KMS-11 (cell line): ENCODE measurements around the gene MRPL37.

ENCODE experiments used
- H2AFZ ChIP-seq: fragments of 200-600 bp; sonication (generic); 2 replicates; pipeline ENCODE4 v1.6.1; 2016; ENCODE audit warnings: antibody characterized with exemption, mixed run types, low read depth
- H3K27ac ChIP-seq: fragments of 200-600 bp; sonication (generic); 2 replicates; pipeline ENCODE4 v1.6.1; 2016; ENCODE audit warnings: mild to moderate bottlenecking, mixed run types
- H3K27me3 ChIP-seq: fragments of 200-600 bp; sonication (generic); 2 replicates; pipeline ENCODE4 v1.6.1; 2017; ENCODE audit warnings: mild to moderate bottlenecking, low read depth, mixed run types, moderate library complexity; ENCODE audit not compliant: insufficient read depth
- H3K36me3 ChIP-seq: fragments of 200-600 bp; sonication (generic); 2 replicates; pipeline ENCODE4 v1.6.1; 2017; ENCODE audit warnings: mild to moderate bottlenecking, mixed run types; ENCODE audit not compliant: insufficient read depth
- H3K4me1 ChIP-seq: fragments of 200-600 bp; sonication (generic); 2 replicates; pipeline ENCODE4 v1.6.1; 2016; ENCODE audit warnings: mild to moderate bottlenecking, low read depth, mixed run types; ENCODE audit not compliant: poor library complexity, severe bottlenecking
- H3K4me2 ChIP-seq: fragments of 200-600 bp; sonication (generic); 2 replicates; pipeline ENCODE4 v1.7.0; 2016; ENCODE audit warnings: mild to moderate bottlenecking, mixed run types
- H3K4me3 ChIP-seq: fragments of 200-600 bp; sonication (generic); IDR thresholded peaks from 2 replicates; pipeline ENCODE4 v1.6.1; 2017; ENCODE audit warnings: low read depth, low read length, mixed read lengths; ENCODE audit not compliant: insufficient read depth
- H3K79me2 ChIP-seq: fragments of 200-600 bp; sonication (generic); 2 replicates; pipeline ENCODE4 v1.6.1; 2016; ENCODE audit warnings: low read depth, mixed run types; ENCODE audit not compliant: insufficient read depth
- H3K9ac ChIP-seq: fragments of 200-600 bp; sonication (generic); 2 replicates; pipeline ENCODE4 v1.6.1; 2016; ENCODE audit warnings: mild to moderate bottlenecking, mixed run types
- H4K20me1 ChIP-seq: fragments of 200-600 bp; sonication (generic); 2 replicates; pipeline ENCODE4 v1.6.1; 2016; ENCODE audit warnings: mild to moderate bottlenecking, mixed run types; ENCODE audit not compliant: insufficient read depth
- TF ChIP-seq, protein P1 (sequence below): fragments of 200-600 bp; sonication (generic); conservative IDR thresholded peaks from 2 replicates; pipeline ENCODE4 v1.6.1; 2017; ENCODE audit warnings: low read depth, mild to moderate bottlenecking, antibody characterized with exemption, low read length, moderate library complexity, mixed read lengths

The MRPL37 gene

DNA sequence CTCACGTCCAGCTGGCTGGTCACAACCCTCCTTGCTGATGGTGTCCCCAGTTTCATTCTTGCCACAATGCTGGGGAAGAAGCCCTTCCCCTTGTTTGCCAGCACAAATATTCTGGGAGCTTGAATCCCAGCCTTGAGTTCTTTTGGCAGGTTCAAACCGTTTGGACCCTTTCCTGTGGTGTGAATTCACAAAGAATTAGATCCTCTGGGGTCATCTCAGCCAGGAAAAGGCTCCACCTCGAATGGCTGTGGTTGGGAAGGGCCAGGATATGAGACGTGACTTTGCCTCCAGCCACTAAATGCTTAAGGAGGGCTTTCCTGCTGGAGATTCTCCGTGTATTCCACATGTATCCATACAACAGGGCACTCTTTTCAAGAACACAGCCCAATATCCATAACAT lies 66.9 kb downstream of the MRPL37 start:
- Histone ChIP-seq H3K4me2 (no peak overlapping the region), H3K4me3 (no peak overlapping the region), H3K27me3 (no peaks in the 10 kb centered on the region), H3K36me3 (no peaks in the 10 kb centered on the region), H4K20me1 (no peaks in the 10 kb centered on the region), H3K27ac (no peak overlapping the region), H3K4me1 (no peaks in the 10 kb centered on the region), H3K9ac (no peak overlapping the region), H3K79me2 (no peaks in the 10 kb centered on the region), H2AFZ (no peak overlapping the region)
- TF ChIP-seq, protein P1, sequence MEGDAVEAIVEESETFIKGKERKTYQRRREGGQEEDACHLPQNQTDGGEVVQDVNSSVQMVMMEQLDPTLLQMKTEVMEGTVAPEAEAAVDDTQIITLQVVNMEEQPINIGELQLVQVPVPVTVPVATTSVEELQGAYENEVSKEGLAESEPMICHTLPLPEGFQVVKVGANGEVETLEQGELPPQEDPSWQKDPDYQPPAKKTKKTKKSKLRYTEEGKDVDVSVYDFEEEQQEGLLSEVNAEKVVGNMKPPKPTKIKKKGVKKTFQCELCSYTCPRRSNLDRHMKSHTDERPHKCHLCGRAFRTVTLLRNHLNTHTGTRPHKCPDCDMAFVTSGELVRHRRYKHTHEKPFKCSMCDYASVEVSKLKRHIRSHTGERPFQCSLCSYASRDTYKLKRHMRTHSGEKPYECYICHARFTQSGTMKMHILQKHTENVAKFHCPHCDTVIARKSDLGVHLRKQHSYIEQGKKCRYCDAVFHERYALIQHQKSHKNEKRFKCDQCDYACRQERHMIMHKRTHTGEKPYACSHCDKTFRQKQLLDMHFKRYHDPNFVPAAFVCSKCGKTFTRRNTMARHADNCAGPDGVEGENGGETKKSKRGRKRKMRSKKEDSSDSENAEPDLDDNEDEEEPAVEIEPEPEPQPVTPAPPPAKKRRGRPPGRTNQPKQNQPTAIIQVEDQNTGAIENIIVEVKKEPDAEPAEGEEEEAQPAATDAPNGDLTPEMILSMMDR: no peak
